Stomach (tissue), 4 donors: ENCODE measurements around the gene ERGIC3.

ENCODE experiments used
- CTCF ChIP-seq, 7 experiments: fragments of 450-650 bp in 4 of 7; fragments of 200-600 bp in 3 of 7; sonication (generic) in 3 of 7; IDR thresholded peaks; one replicate each; pipeline ENCODE4 v1.5.1; 2016 to 2019; ENCODE audit warnings: antibody characterized with exemption in 7 of 7, control low read depth in 2 of 7, mild to moderate bottlenecking in 1 of 7
- EP300 ChIP-seq: sonication (generic); formaldehyde crosslinking; IDR thresholded peaks from one replicate; pipeline ENCODE4 v1.6.1; 2017; ENCODE audit warnings: antibody characterized with exemption
- POLR2A ChIP-seq, 4 donors: fragments of 450-650 bp; IDR thresholded peaks; one replicate each; pipeline ENCODE4 v1.6.1; 2016; ENCODE audit warnings: antibody characterized with exemption in 4 of 4, control low read depth in 2 of 4, mild to moderate bottlenecking in 1 of 4, moderate library complexity in 1 of 4
- POLR2AphosphoS5 ChIP-seq, 3 donors: sonication (generic); formaldehyde crosslinking; IDR thresholded peaks; one replicate each; pipeline ENCODE4 v1.6.1; 2016; ENCODE audit warnings: antibody characterized with exemption in 3 of 3

GRCh38 chr20:35527122-35527769, 14.6 kb upstream of the ERGIC3 start:
- TF ChIP-seq CTCF (IDR thresholded peaks at IDR 0.05) (no peak), POLR2AphosphoS5 (IDR thresholded peaks at IDR 0.05) (no peak), POLR2A (IDR thresholded peaks at IDR 0.05) (no peak), EP300 (no peak)
